Uterus (tissue), 4 donors: ENCODE data around the gene EGLN3. TPM values are rescaled to one million over a fixed set of nuclear protein-coding genes. Genes with fewer than 3 reads are reported as not detected.

ENCODE experiments used
- DNase-seq, 2 donors: peaks; one replicate each; pipeline ENCODE4 v3.0.0-alpha.2; 2019 to 2020
- H3K27ac ChIP-seq, 2 donors: fragments of 200-600 bp; sonication (generic); 1 replicate in 1 of 2; 2 replicates in 1 of 2; pipeline ENCODE4 v1.5.1; 2016 to 2018
- H3K27me3 ChIP-seq, 2 donors: fragments of 200-600 bp; sonication (generic); one replicate each; pipeline ENCODE4 v1.5.1; 2018 to 2019; ENCODE audit warnings: control low read depth in 1 of 2
- H3K36me3 ChIP-seq, 2 donors: fragments of 200-600 bp; sonication (generic); one replicate each; pipeline ENCODE4 v1.5.1; 2019; ENCODE audit warnings: control low read depth in 1 of 2
- H3K4me1 ChIP-seq, 2 donors: fragments of 200-600 bp; sonication (generic); one replicate each; pipeline ENCODE4 v1.5.1; 2018 to 2019; ENCODE audit warnings: control low read depth in 1 of 2
- H3K4me3 ChIP-seq, 2 donors: fragments of 200-600 bp; sonication (generic); 1 replicate in 1 of 2; 2 replicates in 1 of 2; pipeline ENCODE4 v1.5.1; 2018 to 2019; ENCODE audit warnings: mild to moderate bottlenecking in 1 of 2
- H3K9me3 ChIP-seq, 2 donors: fragments of 200-600 bp; sonication (generic); one replicate each; pipeline ENCODE4 v1.5.1; 2019; ENCODE audit warnings: control low read depth in 1 of 2
- POLR2A ChIP-seq, 2 donors: fragments of 450-650 bp; IDR thresholded peaks; one replicate each; pipeline ENCODE4 v1.6.1; 2016; ENCODE audit warnings: antibody characterized with exemption in 2 of 2, mild to moderate bottlenecking in 1 of 2, moderate library complexity in 1 of 2
- intact Hi-C: fragments of 100-400 bp; cut with DNase I; formaldehyde crosslinking; loops from one replicate; pipeline ENCODE4 v1.15.1; 2023; ENCODE audit warnings: low total_unique reads
- total RNA-seq, 4 donors: library from RNA; depleted of rRNA in 3 of 4; stranded (reverse); fragments of >200 nt in 3 of 4; gene quantifications; one replicate each; pipeline versions ENCODE4 v1.1.0 to v1.2.4, GENCODE V29; 2014 to 2023
- TF ChIP-seq, protein P1 (sequence below), 4 experiments: fragments of 200-600 bp in 2 of 4; fragments of 450-650 bp in 2 of 4; sonication (generic) in 2 of 4; IDR thresholded peaks; one replicate each; pipeline ENCODE4 v1.5.1; 2016 to 2019; ENCODE audit warnings: antibody characterized with exemption in 4 of 4, mild to moderate bottlenecking in 2 of 4, moderate library complexity in 1 of 4
- donor health status: DM: yes; HTN: yes; CAD: no.

EGLN3 gene
- total RNA-seq, 4 donors from 2014 or later = 2.6 to 42.7 (median 8.7) TPM

GRCh38 chr14:33897382-33897781 is 53.5 kb downstream of the EGLN3 start:
- Histone ChIP-seq H3K27me3 (no peaks in the 10 kb centered on the region), H3K36me3 (no peaks in the 10 kb centered on the region), H3K27ac (no peak overlapping the region), H3K9me3 (no peaks in the 10 kb centered on the region), H3K4me1 (no peaks in the 10 kb centered on the region), H3K4me3 (no peak overlapping the region)
- TF ChIP-seq, protein P1, sequence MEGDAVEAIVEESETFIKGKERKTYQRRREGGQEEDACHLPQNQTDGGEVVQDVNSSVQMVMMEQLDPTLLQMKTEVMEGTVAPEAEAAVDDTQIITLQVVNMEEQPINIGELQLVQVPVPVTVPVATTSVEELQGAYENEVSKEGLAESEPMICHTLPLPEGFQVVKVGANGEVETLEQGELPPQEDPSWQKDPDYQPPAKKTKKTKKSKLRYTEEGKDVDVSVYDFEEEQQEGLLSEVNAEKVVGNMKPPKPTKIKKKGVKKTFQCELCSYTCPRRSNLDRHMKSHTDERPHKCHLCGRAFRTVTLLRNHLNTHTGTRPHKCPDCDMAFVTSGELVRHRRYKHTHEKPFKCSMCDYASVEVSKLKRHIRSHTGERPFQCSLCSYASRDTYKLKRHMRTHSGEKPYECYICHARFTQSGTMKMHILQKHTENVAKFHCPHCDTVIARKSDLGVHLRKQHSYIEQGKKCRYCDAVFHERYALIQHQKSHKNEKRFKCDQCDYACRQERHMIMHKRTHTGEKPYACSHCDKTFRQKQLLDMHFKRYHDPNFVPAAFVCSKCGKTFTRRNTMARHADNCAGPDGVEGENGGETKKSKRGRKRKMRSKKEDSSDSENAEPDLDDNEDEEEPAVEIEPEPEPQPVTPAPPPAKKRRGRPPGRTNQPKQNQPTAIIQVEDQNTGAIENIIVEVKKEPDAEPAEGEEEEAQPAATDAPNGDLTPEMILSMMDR (IDR thresholded peaks at IDR 0.05) = no peak
- no peak for TF ChIP-seq POLR2A (IDR thresholded peaks at IDR 0.05)
- intact Hi-C loops = no loop called here
- DNase-seq = no peak

- Histone ChIP-seq H3K4me1 (no peaks in the 10 kb centered on the region), H3K27me3 (no peaks in the 10 kb centered on the region), H3K36me3 (peaks cover 0 to 3% of the 10 kb centered on the region in 2 donors), H3K27ac (no peak overlapping the region), H3K9me3 (no peaks in the 10 kb centered on the region), H3K4me3 (no peak overlapping the region)
- intact Hi-C loops = no loop called here
- DNase-seq = no peak
- TF ChIP-seq, protein P1 (IDR thresholded peaks at IDR 0.05) = no peak
- TF ChIP-seq POLR2A (IDR thresholded peaks at IDR 0.05) = no peak
These were observed 56.5 kb downstream of the EGLN3 start for GRCh38 chr14:33894339-33894738.

DNA sequence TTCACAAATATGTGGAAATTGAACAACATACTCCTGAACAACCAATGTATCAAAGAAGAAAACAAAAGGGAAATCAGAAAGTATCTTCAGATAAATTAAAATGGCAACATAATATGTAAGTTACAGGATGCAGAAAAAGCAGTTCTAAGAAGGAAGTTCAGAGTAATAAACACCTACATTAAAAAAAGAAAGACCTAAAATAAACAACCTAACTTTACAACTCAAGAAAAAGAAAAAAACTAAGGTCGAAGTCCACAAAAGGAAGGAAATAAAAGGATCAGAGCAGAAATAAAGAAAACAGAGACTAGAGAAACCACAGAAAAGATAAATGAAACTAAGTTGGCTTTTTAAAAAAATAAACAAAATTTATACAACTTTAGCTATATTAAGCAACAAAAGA is 59.2 kb downstream of the EGLN3 start:
- Histone ChIP-seq H3K9me3 (no peaks in the 10 kb centered on the region), H3K36me3 (peaks cover 0 to 3% of the 10 kb centered on the region in 2 donors), H3K27ac (no peak overlapping the region), H3K27me3 (no peaks in the 10 kb centered on the region), H3K4me1 (no peaks in the 10 kb centered on the region), H3K4me3 (no peak overlapping the region)
- no peak for TF ChIP-seq POLR2A (IDR thresholded peaks at IDR 0.05)
- TF ChIP-seq, protein P1 (IDR thresholded peaks at IDR 0.05) = no peak
- intact Hi-C loops = no loop called here
- no peak for DNase-seq

DNA sequence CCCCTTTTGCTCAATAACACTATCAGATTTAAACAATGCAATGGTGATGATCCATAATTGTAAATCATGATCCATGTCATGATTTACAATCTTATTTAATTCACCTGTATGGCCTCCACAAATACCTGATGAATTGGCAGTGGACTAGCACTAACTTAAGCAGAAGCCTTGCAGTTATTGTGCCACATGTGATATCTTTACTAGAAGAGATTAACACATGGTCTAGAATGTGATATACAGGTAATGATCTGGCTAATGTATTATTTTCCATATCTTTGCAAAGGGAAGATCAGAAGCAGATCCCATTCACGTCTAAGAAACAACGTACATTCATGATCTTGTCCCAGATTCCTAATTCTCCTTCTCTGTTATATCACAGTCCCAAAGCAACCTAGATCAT is 66.0 kb downstream of the EGLN3 start:
- H3K27me3 ChIP-seq = no peaks in the 10 kb centered on the region
- TF ChIP-seq POLR2A (IDR thresholded peaks at IDR 0.05) = no peak
- TF ChIP-seq, protein P1 (IDR thresholded peaks at IDR 0.05) = no peak
- no peak overlapping the region for H3K4me3 ChIP-seq
- H3K4me1 ChIP-seq = no peaks in the 10 kb centered on the region
- H3K9me3 ChIP-seq = no peaks in the 10 kb centered on the region
- no peaks in the 10 kb centered on the region for H3K36me3 ChIP-seq
- DNase-seq = no peak
- intact Hi-C loops = no loop called here
- no peak overlapping the region for H3K27ac ChIP-seq

DNA sequence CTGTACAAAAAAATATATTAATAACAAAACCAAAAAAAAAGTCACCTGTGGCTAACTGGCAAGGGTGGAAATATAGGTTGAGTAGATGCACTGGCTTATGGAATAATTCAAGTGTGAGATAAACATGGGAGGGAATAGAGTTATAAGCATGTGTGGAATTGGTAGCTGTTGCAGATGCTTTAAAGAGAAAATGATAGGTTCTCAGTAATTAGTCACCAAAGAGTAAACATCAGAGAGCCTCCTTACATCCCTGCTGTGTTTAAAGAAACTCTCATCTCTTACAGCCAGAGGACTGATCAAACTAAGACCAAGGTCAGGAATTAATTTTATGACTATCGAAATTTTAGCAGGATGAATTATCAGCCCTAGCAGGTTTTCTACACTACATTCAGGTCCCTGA is 70.5 kb downstream of the EGLN3 start:
- TF ChIP-seq POLR2A (IDR thresholded peaks at IDR 0.05) = no peak
- TF ChIP-seq, protein P1 (IDR thresholded peaks at IDR 0.05) = no peak
- H3K9me3 ChIP-seq = peaks cover 0 to 14% of the 10 kb centered on the region in 2 donors

More for the DNA sequence above, 70.5 kb downstream of the EGLN3 start:
- no peak overlapping the region for H3K27ac ChIP-seq
- no peaks in the 10 kb centered on the region for H3K4me1 ChIP-seq
- no peaks in the 10 kb centered on the region for H3K27me3 ChIP-seq
- no peak for DNase-seq
- intact Hi-C loops = no loop called here
- no peak overlapping the region for H3K4me3 ChIP-seq
- H3K36me3 ChIP-seq = no peaks in the 10 kb centered on the region
